Mesendoderm (in vitro differentiated cells): Measurements from ENCODE around the gene CDC42SE1.

Source experiments
- DNase-seq: peaks from one replicate; pipeline ENCODE4 v3.0.0; 2013
- H2AK5ac ChIP-seq: 2 replicates; pipeline ENCODE4 v1.6.1; 2013; ENCODE audit warnings: low read length, inconsistent platforms
- H2BK120ac ChIP-seq: 2 replicates; pipeline ENCODE4 v1.6.1; 2013; ENCODE audit warnings: low read depth, mild to moderate bottlenecking, low read length, moderate library complexity, mixed read lengths
- H2BK15ac ChIP-seq: replicated peaks from 2 replicates; pipeline ENCODE4 v1.6.1; 2013; ENCODE audit warnings: low read depth, mild to moderate bottlenecking, moderate library complexity
- H2BK5ac ChIP-seq: 2 replicates; pipeline ENCODE4 v1.6.1; 2013; ENCODE audit warnings: low read length, inconsistent platforms
- H3K18ac ChIP-seq: 2 replicates; pipeline ENCODE4 v1.6.1; 2013; ENCODE audit warnings: mild to moderate bottlenecking, low read length, mixed read lengths
- H3K23ac ChIP-seq: one replicate; pipeline ENCODE4 v1.6.1; 2013; ENCODE audit warnings: low read length
- H3K27ac ChIP-seq: 2 replicates; pipeline ENCODE4 v1.5.1; 2013; ENCODE audit warnings: low read depth, mild to moderate bottlenecking, inconsistent platforms, low read length, moderate library complexity
- H3K27me3 ChIP-seq: 2 replicates; pipeline ENCODE4 v1.6.1; 2013; ENCODE audit warnings: low read length, control low read depth, mild to moderate bottlenecking, inconsistent platforms; ENCODE audit not compliant: insufficient read depth, poor library complexity
- H3K36me3 ChIP-seq: 2 replicates; pipeline ENCODE4 v1.6.1; 2013; ENCODE audit warnings: low read length, inconsistent platforms; ENCODE audit not compliant: control insufficient read depth, insufficient read depth
- H3K4ac ChIP-seq: one replicate; pipeline ENCODE4 v1.6.1; 2013; ENCODE audit warnings: low read depth, mild to moderate bottlenecking, low read length, moderate library complexity
- H3K4me1 ChIP-seq: 2 replicates; pipeline ENCODE4 v1.6.1; 2013; ENCODE audit warnings: low read depth, low read length, inconsistent platforms; ENCODE audit not compliant: control insufficient read depth
- H3K4me2 ChIP-seq: 2 replicates; pipeline ENCODE4 v1.6.1; 2013; ENCODE audit warnings: low read length
- H3K4me3 ChIP-seq: 2 replicates; pipeline ENCODE4 v1.5.1; 2013; ENCODE audit warnings: mild to moderate bottlenecking, low read length
- H3K56ac ChIP-seq: one replicate; pipeline ENCODE4 v1.6.1; 2013; ENCODE audit warnings: low read length
- H3K79me1 ChIP-seq: 2 replicates; pipeline ENCODE4 v1.6.1; 2013; ENCODE audit warnings: low read length, inconsistent platforms
- H3K79me2 ChIP-seq: 2 replicates; pipeline ENCODE4 v1.6.1; 2013; ENCODE audit warnings: mild to moderate bottlenecking, low read length; ENCODE audit not compliant: control insufficient read depth, insufficient read depth
- H3K9ac ChIP-seq: 2 replicates; pipeline ENCODE4 v1.6.1; 2013; ENCODE audit warnings: low read length, inconsistent platforms
- H4K5ac ChIP-seq: one replicate; pipeline ENCODE4 v1.6.1; 2013; ENCODE audit warnings: low read length
- H4K8ac ChIP-seq: one replicate; pipeline ENCODE4 v1.6.1; 2013; ENCODE audit warnings: low read depth, mild to moderate bottlenecking, control low read depth, low read length, moderate library complexity
- WGBS: extraction: QIAGEN DNeasy Blood & Tissue Kit; methylation state at CpG from one replicate; pipeline ENCODE4 v1.1.7; 2013; ENCODE audit warnings: low lambda C conversion rate, missing lambda C conversion rate; ENCODE audit not compliant: insufficient coverage; ENCODE audit errors: extremely low coverage; 5-methylcytosine and 5-hydroxymethylcytosine counted together

CDC42SE1 gene

GRCh38 chr1:151032164-151032563, 27.3 kb downstream of the CDC42SE1 start:
- no peak overlapping the region for H2BK5ac ChIP-seq

GRCh38 chr1:151026460-151026859, 33.0 kb downstream of the CDC42SE1 start:
- no peaks in the 10 kb centered on the region for H3K4me1 ChIP-seq
- H2BK15ac ChIP-seq, result no peak overlapping the region
- no peaks in the 10 kb centered on the region for H3K79me1 ChIP-seq
- H2BK5ac ChIP-seq, result no peak overlapping the region
- H3K23ac ChIP-seq, result no peak overlapping the region
- H3K27ac ChIP-seq, result no peak overlapping the region
- no peak for DNase-seq
- H3K27me3 ChIP-seq, result no peaks in the 10 kb centered on the region
- H3K9ac ChIP-seq, result no peak overlapping the region
- H3K4me2 ChIP-seq, result no peak overlapping the region
- H2AK5ac ChIP-seq, result no peak overlapping the region
- peaks cover 2% of the 10 kb centered on the region for H3K36me3 ChIP-seq
- no peak overlapping the region for H3K4ac ChIP-seq
- no peak overlapping the region for H3K18ac ChIP-seq
- no peak overlapping the region for H4K8ac ChIP-seq
- no peak overlapping the region for H3K4me3 ChIP-seq
- no peak overlapping the region for H4K5ac ChIP-seq
- no peaks in the 10 kb centered on the region for H3K79me2 ChIP-seq
- H2BK120ac ChIP-seq, result no peak overlapping the region
- H3K56ac ChIP-seq, result no peak overlapping the region

More at GRCh38 chr1:151032164-151032563, 27.3 kb downstream of the CDC42SE1 start:
- Histone ChIP-seq H3K9ac (no peak overlapping the region), H4K8ac (no peak overlapping the region), H3K18ac (no peak overlapping the region), H3K4ac (no peak overlapping the region), H3K56ac (no peak overlapping the region), H3K79me2 (no peaks in the 10 kb centered on the region), H3K23ac (no peak overlapping the region), H3K79me1 (no peaks in the 10 kb centered on the region), H3K4me2 (no peak overlapping the region), H2BK120ac (no peak overlapping the region), H2BK15ac (no peak overlapping the region), H3K4me1 (peaks cover 2% of the 10 kb centered on the region), H4K5ac (no peak overlapping the region), H3K27me3 (no peaks in the 10 kb centered on the region), H3K27ac (no peak overlapping the region), H3K4me3 (no peak overlapping the region), H3K36me3 (peaks cover 2% of the 10 kb centered on the region), H2AK5ac (no peak overlapping the region)
- no peak for DNase-seq
- no CpG with 5 or more reads among the region's 8 CpGs for WGBS

- DNase-seq, result peak; percentile 95
- no peak overlapping the region for H3K4ac ChIP-seq
These were observed 34.8 kb downstream of the CDC42SE1 start for GRCh38 chr1:151024540-151025146.

GRCh38 chr1:151013518-151013917, 45.9 kb downstream of the CDC42SE1 start:
- Histone ChIP-seq H2BK120ac (no peak overlapping the region), H4K5ac (no peak overlapping the region), H2AK5ac (no peak overlapping the region), H3K4me1 (no peaks in the 10 kb centered on the region), H3K27me3 (no peaks in the 10 kb centered on the region), H3K23ac (no peak overlapping the region), H3K27ac (no peak overlapping the region), H3K18ac (no peak overlapping the region), H4K8ac (no peak overlapping the region), H3K4me3 (no peak overlapping the region), H3K56ac (no peak overlapping the region), H3K79me2 (no peaks in the 10 kb centered on the region), H3K79me1 (peaks cover under 1% of the 10 kb centered on the region), H3K4me2 (no peak overlapping the region), H2BK5ac (no peak overlapping the region), H2BK15ac (no peak overlapping the region), H3K36me3 (no peaks in the 10 kb centered on the region), H3K4ac (no peak overlapping the region), H3K9ac (no peak overlapping the region)
- no CpG with 5 or more reads among the region's 2 CpGs for WGBS
- DNase-seq, result peak; percentile 49

More at GRCh38 chr1:151024540-151025146, 34.8 kb downstream of the CDC42SE1 start:
- H4K8ac ChIP-seq, result no peak overlapping the region
- H3K56ac ChIP-seq, result no peak overlapping the region
- no peaks in the 10 kb centered on the region for H3K79me1 ChIP-seq
- no peak overlapping the region for H3K4me3 ChIP-seq
- no peak overlapping the region for H2BK5ac ChIP-seq
- peaks cover 2% of the 10 kb centered on the region for H3K36me3 ChIP-seq
- no peak overlapping the region for H2AK5ac ChIP-seq
- H2BK15ac ChIP-seq, result no peak overlapping the region
- no peak overlapping the region for H3K27ac ChIP-seq
- H3K4me1 ChIP-seq, result no peaks in the 10 kb centered on the region
- H2BK120ac ChIP-seq, result no peak overlapping the region
- no CpG with 5 or more reads among the region's 6 CpGs for WGBS
- no peak overlapping the region for H3K23ac ChIP-seq
- no peak overlapping the region for H3K18ac ChIP-seq
- H3K79me2 ChIP-seq, result no peaks in the 10 kb centered on the region
- H4K5ac ChIP-seq, result no peak overlapping the region
- H3K4me2 ChIP-seq, result no peak overlapping the region
- H3K27me3 ChIP-seq, result no peaks in the 10 kb centered on the region
- H3K9ac ChIP-seq, result no peak overlapping the region

GRCh38 chr1:151012684-151013471, 46.5 kb downstream of the CDC42SE1 start:
- Histone ChIP-seq H2AK5ac (no peak overlapping the region), H3K18ac (no peak overlapping the region), H4K8ac (no peak overlapping the region), H3K4me3 (no peak overlapping the region), H3K27me3 (no peaks in the 10 kb centered on the region), H3K36me3 (no peaks in the 10 kb centered on the region), H3K79me1 (peaks cover 2% of the 10 kb centered on the region), H3K79me2 (no peaks in the 10 kb centered on the region), H2BK15ac (no peak overlapping the region), H3K56ac (no peak overlapping the region), H2BK120ac (no peak overlapping the region), H3K4me1 (no peaks in the 10 kb centered on the region), H3K27ac (no peak overlapping the region), H3K4me2 (no peak overlapping the region), H4K5ac (no peak overlapping the region), H2BK5ac (no peak overlapping the region), H3K9ac (no peak overlapping the region), H3K4ac (no peak overlapping the region), H3K23ac (no peak overlapping the region)
- DNase-seq, result no peak
- no CpG with 5 or more reads among the region's 14 CpGs for WGBS
